HG03378 (cell line): ENCODE data around the gene ACSF3.

Experiments
- ATAC-seq: cut with Tn5 transposase; IDR thresholded peaks from one replicate; pipeline ENCODE4 v1.9.1; 2021; ENCODE audit warnings: mild to moderate bottlenecking, moderate library complexity; ENCODE audit not compliant: unreplicated experiment

Gene ACSF3

GRCh38 chr16:89094252-89094879, 714 bp downstream of the ACSF3 start:
- ATAC-seq: no peak

DNA sequence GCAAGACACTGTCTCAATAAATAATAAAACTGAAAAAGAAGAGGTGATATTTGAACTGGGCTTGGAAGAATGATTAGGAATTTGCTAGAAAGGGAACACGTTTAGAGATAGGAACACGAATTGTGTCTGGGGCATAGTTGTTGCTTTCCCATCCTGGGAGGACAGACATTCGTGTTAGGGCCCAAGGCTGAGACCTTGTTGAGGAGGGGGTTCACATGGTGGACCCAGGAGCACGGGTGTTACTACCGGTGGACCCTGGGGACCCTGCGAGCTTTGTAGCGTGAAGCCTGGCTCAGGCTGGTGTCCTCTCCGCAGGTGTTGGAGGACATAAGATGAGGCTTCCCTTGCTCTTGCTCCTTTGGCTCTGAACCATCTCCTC, 1.2 kb downstream of the ACSF3 start:
- no peak for ATAC-seq

DNA sequence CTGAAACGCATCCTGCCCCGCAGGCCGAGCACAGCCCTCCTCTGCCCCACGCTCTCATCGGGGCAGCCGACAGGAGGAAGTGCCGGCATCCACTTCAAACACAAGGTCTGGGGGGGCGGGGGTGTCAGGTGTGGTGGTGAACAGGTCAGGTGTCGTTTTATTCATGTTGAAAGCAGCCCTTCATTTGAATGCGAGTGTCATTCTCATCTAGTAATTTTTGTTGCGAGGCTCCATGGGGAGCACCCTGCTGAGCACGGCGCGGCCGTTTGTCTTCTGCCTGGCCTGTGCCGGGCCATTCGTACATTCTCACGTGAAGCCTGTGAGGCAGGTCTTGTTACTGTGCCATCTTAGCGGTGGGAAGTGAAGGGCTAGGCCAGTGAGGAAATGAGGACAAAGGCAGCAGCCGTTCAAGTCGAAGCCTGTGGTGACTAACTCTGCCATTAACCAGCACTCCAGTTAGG, 1.9 kb downstream of the ACSF3 start:
- no peak for ATAC-seq

DNA sequence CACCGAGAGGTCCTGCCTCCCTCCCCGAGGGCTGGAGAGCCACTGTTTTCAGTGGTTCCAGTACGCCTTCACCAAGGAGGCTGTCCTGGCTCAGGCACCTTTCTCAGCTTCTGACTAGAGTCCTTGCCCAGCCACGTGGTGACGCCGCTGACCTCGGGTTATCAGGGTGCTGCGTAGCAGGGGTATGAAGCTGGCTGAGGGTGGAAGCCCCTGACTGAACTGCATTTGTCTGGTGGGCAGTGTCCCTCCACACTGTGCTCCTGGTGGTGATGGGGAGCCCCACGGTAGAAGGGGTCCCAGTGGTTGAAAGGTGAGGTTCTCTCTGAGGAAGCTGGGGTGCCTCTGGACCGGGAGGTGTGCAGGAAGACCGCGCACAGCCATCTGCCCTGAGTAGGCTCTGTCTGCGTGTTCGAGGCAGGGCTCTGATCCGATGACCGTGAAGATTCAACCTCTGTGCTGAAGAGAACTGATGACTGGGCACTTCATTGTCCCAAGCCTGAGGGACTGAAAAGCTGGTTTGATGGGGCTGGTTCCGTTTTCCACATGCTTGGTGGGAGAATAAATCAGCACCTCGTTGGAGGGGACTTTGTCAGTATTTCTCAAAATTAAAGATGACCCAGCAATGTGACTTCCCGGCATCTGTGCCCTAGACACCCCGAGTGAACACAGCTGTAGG, 2.5 kb downstream of the ACSF3 start:
- no peak for ATAC-seq

DNA sequence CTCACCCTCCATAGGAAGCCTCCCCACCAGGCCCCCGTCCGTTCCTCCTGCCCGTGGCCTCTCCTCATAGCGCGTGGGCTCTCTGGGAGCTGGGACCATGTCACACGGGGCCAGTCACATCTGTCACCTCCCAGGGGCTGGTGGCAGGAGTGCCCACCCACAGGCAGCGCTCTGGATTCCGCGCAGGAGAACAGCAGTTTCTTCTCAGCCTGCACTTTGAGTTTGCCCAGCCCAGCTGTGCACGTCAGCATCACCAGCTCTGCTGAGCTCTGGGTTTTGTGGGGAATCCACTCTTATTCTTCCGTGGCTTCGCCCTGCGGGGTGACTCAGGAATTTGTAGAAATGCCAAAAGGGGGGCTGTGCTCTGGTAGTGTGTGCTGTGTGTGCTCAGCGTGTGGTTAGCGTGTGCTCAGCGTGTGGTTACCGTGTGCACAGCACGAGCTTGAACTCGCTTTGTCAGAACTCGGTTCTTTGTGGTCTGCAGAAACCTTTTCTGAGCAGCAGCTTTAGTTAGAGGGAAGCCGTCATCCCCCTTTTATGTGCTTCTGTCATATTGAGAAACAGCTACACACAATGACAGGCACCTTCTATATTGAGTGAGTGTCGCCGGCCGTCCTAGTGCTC, 3.2 kb downstream of the ACSF3 start:
- no peak for ATAC-seq

- ATAC-seq: no peak
These were observed 3.7 kb downstream of the ACSF3 start for GRCh38 chr16:89097392-89097772.

DNA sequence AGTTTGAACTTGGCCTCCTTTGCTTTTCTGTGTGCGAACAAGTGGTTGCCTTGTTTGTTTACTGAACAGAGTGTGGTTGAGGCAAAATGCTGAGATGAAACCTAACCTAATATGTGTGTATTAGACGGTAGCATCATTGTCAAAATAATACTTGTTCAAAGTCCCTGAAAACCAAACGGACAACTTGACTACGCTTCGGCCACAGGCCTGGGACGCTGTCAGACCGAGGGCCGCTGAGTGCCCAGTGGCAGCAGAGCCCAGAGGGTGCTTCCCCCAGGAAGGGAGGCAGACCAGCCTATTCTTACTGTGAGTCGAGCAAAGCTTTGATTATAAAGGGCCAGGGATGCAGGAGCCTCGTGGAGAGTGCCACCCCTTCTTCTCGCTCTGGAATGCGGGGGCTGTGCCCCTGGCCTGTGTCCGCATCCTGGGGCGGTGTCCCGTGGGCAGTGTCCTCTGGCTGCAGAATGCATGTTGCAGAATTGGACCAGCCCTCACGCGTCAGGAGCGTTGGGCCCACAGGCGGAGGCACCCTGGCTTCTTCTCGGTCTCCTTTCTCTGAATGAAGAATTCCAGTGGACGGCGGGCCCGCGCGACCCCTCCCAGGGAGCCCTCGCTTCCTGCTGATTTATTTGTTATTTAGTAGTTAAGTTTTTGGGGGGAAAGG, 5.2 kb downstream of the ACSF3 start:
- no peak for ATAC-seq

DNA sequence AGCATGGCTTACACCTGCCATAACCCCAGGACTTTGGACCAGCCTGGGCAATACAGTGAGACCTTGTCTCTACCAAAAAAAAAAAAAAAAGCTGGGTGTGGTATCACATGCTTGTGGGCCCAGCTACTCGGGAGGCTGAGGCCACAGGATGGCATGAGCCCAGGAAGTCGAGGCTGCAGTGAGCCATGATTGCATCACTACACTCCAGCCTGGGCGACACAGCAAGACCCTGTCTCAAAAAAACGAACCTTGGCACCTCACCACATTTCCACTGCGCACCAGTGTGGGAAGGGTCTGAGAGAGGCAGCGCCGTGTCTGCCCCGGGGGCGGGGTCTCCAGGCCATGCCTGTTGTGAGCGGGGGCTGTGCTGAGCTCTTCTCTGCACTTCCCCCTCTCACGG, 6.3 kb downstream of the ACSF3 start:
- no peak for ATAC-seq

DNA sequence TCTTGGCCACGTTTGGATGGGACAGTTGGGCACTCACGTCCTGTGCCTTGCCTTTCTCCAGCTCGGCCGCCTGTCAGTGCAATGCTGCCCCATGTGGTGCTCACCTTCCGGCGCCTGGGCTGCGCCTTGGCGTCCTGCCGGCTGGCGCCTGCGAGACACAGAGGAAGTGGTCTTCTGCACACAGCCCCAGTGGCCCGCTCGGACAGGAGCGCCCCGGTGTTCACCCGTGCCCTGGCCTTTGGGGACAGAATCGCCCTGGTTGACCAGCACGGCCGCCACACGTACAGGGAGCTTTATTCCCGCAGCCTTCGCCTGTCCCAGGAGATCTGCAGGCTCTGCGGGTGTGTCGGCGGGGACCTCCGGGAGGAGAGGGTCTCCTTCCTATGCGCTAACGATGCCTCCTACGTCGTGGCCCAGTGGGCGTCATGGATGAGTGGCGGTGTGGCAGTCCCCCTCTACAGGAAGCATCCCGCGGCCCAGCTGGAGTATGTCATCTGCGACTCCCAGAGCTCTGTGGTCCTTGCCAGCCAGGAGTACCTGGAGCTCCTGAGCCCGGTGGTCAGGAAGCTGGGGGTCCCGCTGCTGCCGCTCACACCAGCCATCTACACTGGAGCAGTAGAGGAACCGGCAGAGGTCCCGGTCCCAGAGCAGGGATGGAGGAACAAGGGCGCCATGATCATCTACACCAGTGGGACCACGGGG, 7.1 kb downstream of the ACSF3 start:
- ATAC-seq: no peak

DNA sequence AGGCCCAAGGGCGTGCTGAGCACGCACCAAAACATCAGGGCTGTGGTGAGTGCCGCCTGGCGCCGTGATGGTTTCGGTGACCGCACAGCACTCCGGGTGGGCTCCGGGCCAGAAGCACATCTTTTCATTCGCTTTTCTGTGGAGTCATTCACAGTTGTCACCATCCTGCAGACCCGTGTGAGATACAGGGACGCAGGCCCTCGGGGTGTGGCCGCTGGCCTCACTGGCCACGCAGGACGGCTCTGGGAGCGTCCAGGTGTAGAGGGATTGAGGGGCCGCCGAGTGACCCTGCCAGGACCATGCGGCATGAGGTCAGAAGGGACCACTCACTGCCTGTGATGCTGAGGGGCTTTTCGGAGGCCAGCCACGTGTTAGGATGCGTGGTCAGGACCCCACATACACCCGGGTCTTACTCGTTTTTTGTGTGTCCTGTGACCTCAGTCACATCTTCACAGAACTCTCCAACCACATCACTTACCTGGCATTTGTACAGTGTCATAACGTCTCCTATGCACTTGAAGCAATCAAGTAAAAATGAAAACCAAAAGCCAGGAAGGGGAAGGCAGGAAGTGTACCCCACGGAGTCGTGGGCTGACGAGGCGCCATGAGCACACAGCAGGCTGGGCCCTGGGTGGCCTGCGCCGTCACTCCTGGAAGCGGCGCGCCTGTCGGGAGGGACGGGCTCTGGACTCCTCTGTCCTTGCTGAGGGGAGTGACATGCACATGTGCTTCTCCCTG, 7.8 kb downstream of the ACSF3 start:
- ATAC-seq: no peak

DNA sequence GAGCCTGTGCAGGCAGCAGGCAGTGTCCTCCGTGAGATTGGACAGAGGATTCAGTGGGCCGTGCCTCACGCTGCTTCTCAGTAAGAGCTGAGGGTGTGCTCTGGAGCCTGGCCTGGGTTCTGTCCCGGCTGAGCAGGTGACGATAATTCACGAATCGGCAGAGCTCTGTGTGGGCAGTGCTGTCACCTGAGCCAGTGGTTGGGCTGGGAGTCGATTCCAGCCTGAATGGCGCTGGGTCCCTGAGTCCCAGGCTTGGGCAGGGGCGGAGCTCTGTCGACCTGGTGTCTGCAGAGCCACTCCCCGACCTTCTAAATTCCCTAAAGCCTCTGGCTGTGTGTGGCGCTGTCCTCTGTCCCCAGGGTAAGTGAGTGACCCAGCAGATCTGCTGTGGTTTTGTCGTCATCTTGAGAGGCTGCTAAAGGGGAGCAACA, 8.4 kb downstream of the ACSF3 start:
- no peak for ATAC-seq

DNA sequence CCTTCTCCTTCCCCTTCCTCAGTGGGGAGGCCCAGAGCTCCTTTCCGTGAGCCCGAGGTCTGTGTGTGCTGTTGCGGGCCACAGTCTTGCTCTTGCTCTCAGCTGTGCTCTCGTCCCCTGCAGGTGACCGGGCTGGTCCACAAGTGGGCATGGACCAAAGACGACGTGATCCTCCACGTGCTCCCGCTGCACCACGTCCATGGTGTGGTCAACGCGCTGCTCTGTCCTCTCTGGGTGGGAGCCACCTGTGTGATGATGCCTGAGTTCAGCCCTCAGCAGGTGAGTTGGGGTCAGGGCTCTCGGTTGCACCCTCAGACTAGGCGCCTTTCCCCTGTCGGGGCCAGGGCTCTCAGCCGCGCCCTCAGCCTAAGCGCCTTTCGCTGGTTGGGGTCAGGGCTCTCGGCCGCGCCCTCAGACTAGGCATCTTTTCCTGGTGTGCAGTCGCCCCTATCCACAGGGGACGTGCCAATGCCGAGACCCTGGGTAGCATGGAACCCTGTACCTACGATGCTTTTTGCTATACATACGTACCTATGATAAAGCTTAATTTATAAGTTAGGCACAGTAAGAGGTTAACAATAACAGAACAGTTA, 8.9 kb downstream of the ACSF3 start:
- no peak for ATAC-seq

DNA sequence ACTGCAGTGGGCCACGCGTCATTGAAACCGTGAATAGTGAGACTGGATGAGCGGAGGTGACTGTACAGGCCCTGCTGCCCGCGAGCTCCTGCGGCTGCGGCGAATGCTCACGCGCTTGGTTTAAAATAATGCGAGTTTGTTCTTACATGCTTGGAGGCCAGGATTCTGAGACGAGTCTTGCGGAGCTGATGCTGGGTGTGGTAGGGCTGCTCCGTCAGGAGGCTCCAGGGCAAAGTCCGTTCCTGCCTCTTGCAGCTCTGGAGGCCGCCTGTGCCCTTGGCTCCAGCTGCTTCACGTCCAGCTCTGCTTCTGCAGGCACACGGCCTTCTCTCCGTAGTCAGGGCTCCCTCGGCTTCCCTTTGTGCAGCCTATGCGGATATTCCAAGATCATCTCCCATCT, 9.5 kb downstream of the ACSF3 start:
- ATAC-seq: no peak

- ATAC-seq: no peak
These were observed 10.1 kb downstream of the ACSF3 start for GRCh38 chr16:89103781-89104180.

DNA sequence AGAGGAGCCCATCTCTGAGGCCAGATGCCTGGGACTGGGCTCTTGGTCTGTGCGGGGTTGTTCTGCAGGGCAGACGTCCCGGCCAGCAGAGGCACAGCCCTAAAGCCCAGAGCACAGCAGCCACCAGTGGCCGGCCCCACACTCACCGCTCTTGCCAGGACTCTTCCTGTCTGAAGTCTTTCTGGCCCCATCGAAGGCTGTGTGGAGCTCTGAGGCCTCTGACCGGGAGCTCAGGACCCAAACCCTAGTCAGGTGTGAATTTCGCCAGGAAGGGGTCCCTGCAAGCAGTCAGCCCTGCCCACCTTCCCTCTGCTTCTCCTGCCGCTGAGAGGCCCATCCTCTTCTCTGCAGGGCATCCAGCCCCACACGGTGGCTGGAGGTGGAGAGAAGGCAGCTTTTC, 10.7 kb downstream of the ACSF3 start:
- no peak for ATAC-seq

DNA sequence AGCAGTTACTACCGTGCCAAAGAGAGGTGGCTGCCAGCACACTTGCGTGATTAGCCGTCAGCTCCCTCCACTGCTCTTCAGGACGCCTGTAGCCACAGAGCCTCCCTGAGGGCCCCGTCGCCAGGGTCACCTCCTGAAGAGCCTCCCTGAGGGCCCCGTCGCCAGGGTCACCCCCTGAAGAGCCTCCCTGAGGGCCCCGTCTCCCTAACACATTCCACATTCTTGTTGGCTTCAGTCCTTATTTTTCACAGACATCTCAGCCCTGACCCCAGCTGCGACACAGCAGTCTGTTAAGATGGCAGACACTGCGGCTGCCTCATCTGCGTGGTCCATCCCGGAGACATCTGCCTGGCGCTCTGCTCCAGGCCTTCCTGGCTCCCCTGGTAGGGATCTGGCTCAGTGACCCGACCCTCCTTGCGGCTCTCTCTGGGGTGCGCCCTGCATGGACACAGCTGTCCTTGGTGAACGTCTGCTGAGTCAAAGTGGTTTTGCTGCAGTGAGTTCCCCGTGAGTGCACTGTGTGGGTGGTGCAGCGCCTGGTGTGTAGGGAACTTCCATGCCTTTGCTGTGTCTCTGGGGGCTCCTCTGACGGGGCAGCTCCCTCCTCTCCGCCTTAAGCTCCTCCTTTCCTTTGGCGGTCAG, 11.4 kb downstream of the ACSF3 start:
- ATAC-seq: no peak

GRCh38 chr16:89105599-89106151, 12.0 kb downstream of the ACSF3 start:
- no peak for ATAC-seq

GRCh38 chr16:89106533-89107202, 13.0 kb downstream of the ACSF3 start:
- no peak for ATAC-seq

- no peak for ATAC-seq
These were observed 13.5 kb downstream of the ACSF3 start for GRCh38 chr16:89107203-89107582.
